ENCODE results near the gene TFAP2A. TPM values are rescaled to one million over a fixed set of nuclear protein-coding genes. Genes with fewer than 3 reads are reported as not detected.

The TFAP2A gene
- total RNA-seq, 1 donor from 2014 or later: 2.1 TPM

DNA sequence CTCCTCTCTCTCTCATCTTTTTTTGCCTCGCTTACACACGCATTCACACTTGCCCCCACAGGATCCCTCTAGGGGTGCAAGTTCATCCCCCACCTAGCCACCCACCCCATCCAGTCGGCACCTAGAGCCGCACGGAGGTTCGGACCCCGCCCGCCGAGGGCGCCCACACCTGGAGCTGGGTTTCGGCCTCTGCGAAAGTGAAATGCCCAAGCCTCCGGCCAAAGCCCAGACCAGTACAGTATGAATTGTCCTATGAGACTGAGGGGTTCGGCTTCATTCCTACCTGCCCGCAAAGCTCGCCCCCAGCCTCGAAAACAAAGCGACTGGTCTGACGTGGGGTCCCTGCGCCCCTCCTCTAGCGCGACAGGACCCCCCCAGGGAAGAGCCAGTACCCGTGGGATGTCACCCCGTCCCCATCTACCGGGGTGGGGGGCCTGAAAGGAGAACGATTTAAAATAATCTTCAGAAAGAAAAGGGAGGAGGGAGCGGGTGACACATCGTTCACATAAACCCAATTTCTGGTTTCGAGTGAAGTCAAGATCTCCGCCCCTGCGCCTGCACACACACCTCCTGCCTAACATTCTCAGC is 1.5 kb downstream of the TFAP2A start:
- DNase-seq (ENCODE audit: low read depth, low spot score): no peak

DNA sequence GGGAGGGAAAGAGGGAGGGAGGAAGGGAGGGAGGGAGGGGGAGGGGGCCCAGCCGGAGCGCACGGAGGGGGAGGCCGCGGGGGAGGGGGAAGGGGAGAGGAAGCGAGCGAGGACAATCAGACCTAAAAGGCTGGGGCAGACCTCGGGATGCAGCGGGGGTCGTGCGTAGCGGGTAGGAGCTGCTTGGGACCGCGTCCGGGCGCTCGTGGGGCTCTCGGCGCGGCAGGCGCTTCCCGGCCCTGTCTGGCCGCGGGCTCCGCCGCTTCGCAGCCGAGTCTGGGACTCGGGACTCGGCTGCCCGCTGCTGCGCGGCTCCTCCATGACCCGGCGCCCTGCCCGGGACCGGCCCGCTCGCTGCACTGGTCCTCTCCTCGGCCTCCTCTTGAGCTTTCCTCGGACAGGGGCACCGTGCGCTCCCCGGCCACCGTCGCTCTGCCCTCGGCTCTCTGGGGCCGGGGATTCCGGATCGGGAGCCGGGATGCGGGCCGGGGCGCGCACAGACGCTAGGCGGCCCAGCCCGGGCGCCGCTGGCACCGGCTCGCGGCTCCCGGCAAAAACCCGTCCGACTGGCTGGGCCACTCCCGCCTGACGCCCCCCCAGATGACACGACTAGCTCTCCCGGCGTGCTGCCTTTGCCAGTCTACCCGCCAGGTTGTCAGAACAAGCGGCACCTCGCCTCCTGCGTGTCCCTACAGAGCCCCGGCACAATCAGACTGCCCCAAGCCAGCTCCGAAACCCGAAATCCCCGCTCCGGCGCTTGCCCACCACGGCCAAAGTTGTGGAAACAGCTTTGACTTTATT is 2.2 kb downstream of the TFAP2A start:
- DNase-seq (ENCODE audit: low read depth, low spot score): no peak

DNA sequence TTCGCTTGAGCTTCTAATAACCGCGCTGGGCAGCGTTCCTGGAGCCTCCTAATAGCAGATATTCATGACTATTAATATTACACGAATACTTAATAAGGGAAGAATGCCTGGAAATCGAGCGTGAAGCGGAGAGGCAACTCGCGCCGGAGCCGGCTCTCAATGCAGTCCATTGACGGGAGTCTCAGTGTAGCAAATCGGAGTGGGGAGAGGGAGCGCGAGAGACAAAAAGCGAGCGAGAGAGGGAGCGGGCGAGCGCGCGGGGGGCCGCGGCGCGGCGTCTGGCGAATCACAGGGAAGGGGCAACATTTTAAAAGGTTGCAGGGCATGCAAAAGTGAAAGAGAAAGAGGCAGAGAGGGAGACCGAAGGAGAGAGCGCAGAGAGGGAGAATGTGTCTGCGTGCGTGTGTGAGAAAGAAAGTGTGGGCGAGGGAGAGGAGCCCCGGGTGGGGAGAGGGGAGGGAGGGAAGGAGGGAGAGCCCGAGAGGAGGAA is 2.9 kb downstream of the TFAP2A start:
- DNase-seq (ENCODE audit: low read depth, low spot score): peak; percentile 56

DNA sequence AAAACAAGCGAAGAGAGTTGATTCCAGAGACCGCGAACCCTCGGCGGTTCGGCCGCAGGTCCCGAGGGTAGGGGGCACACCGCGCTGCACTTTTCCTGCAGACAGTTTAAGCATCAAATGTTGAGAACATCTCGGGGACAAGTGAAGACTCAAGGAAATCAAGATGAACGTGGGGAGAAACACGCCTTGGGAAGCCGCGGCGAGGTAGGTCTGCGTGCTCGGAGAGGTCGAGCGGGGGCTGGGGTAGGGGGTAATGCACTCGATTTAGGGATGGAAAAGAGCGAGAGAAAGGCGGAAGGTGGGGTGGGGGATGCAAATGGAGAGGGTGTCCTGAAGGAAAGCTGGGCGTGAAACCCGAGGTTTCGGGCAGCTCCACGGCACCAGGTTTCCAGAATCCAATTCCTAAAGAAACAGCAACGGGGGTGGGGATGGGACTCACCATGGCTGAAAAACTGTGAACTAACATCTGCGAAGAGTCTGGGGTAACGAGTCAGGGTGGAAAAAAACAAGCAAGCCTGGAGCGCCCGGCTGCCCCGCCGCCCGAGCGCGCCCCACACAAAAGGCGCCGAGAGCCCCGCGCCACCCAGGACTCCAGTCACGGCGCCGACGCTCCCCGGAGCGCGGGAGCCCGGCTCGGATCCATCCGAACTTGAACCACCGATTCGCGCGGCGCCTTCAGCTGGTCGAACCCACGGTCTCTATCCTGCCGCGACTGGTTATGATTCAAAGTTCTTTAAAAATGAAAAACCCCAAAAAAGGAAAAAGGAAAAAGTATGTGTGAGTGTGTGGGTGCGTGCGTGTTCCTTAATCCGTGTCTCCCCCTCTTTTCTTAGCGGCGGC is 3.5 kb downstream of the TFAP2A start:
- DNase-seq (ENCODE audit: low read depth, low spot score): no peak

DNA sequence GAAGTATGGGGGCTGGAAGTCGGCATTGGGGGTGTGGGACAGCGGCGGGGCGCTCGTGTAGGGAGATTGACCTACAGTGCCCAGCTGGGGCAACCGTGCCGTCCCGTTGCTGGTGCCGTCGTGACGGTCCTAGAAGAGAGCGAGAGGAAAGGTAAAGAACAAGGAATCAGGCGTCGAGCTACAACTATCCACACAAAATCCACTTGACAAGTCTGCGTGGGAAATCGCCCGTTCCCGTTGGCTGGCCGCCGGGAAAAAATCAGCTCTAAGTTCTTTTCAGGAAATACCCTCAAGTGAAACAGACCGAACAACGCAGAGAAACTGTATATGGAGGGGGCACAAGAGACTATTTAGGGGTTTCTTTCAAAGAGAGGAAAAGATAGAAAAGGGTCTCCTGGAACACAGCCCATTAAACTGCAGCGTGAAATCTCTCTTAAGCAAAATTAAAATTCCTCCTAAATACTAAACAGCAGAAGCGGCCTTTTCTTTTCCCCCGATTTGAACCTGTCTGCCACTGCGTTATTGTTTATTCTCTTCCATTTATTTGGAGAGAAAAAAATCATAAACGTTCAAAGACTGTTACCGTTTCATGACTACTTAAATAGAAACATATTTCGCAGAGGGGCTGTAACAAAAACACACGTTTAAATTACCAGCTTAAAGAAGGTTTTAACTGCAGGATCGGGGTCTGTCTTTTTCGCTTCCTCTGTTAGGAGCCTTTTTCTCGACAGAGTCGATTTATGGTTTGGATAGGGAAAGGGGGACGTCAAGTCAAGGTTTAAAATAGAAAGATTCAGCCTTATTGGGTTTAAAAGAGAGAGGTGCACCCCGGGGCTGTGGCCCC is 4.4 kb downstream of the TFAP2A start:
- DNase-seq (ENCODE audit: low read depth, low spot score): no peak

DNA sequence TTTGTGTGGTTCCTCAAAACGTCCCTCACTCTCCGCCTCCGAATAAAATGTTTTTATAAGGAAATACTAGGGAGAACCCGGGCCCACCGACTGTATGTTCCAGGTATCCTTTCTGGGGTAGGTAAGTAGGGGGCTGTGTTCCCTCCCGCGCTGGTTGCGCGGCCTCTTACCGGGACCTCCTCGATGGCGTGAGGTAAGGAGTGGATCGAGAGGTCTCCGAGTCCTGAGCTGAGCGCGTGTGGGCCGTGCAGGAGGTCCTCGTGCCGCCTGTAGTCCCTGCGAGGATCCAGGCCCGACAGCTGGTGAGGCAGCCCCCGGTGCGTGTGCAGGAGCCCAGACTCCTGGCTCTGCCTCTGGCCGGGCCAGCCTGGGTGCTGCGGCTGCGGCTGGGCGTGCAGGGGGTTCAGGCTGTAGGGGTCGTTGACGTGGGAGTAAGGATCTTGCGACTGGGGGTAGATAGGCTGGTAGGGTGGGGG is 5.1 kb downstream of the TFAP2A start:
- no peak for DNase-seq (ENCODE audit: low read depth, low spot score)

DNA sequence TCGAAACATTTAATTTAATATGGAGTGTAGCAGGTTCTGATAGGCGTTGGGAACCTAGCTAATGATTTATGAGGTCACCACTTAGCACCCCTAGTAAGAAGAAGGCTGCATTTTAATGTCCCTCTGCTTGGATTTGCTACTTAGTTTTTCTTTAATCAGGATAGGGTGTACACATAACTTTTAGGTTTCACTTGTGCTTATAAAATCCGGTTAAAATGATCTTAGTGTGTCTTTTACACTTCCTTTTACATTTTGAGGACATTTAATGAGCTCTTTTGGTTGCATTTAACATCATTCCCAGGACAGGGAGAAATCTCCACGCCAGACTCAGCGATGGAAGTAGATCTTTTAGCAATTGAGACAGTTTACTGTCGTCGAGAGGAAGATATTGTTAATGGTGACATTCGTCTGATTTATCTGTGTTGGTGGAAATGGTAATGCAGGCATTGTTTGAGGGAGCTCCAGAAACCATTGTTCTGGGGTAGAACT is 5.6 kb downstream of the TFAP2A start:
- DNase-seq (ENCODE audit: low read depth, low spot score): no peak

DNA sequence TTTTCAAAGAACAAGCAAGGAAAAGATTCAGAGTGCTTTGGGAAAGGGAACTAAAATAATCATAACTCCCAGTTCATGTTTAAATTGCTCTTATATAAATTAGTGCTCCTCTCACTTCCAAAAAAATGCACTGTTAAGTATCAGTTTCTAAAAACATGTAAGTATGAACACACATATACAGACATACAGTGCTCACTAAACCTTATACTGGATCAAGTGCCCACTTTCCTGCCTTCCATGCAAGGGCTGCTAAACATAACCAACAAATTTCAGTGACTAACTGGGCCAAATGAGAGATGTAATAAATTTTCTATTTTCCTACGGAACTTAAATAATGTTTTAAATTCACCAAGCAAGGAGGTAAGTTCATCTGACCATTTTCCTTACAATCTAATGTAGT is 6.4 kb downstream of the TFAP2A start:
- DNase-seq (ENCODE audit: low read depth, low spot score): no peak

DNA sequence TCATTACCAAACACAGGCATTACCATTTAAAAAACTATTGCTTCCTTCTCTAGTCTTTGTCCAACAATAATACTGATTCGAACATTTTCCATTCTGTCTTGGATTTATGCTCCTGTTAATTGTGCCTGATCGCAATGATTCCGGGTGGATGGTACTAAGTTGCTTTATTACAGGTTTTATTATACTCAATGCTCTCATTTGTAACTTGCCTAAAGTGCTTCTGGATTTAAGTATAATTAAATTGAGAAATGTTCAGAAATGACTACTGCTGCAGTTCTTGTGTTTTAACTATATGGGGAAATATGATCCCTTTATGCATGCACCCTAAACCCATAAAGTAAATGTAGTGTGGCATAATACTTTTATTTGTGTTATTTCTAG is 7.2 kb downstream of the TFAP2A start:
- DNase-seq (ENCODE audit: low read depth, low spot score): no peak

DNA sequence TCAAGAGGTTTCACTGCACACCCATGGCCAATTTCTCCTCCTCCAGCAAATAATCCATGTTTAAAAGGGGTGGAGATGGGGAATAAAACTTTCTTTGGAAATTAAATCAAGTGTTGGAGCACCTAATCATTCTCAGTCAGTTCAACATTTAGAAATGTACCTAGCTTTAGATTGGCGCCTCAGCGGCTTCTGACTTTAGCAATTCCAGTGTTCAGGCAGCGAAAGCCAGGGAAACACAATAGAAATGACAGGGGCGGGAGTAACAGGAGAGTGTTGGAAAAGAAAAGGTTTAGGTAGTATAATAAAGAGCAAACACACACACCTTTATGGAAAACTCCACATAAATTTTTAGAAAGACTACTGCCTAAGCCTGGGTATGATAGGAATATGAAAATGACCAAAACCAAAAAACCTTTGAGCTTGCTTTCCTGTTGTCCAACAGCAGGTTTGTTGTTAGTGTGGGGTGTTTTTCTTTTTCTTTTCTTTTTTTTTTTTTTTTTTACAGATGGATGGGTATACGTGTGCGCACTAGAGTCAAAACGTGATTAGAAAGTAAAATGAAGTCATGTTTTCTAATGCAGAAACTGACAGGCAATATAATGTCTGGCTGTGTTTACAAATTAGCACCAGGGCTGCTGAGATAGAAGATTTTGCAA is 7.7 kb downstream of the TFAP2A start:
- DNase-seq (ENCODE audit: low read depth, low spot score): no peak

DNA sequence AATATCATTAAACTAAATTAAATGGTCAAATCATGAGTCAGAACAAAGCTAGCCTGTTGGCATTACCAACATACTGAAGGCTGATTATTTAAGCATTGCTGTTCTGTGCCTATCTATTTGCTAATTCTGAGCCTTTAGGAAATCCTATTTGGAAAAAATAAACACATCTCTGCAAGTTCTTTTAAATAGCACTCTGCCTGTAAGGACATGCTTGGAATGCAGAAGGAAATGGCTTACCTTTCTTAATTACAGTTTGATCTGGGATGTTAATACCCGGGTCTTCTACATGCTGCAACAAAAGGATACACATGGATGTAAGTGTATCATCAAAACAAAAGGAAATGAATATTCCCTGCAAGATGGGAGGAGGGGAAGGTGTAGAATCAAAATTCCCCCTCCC is 8.3 kb downstream of the TFAP2A start:
- no peak for DNase-seq (ENCODE audit: low read depth, low spot score)

DNA sequence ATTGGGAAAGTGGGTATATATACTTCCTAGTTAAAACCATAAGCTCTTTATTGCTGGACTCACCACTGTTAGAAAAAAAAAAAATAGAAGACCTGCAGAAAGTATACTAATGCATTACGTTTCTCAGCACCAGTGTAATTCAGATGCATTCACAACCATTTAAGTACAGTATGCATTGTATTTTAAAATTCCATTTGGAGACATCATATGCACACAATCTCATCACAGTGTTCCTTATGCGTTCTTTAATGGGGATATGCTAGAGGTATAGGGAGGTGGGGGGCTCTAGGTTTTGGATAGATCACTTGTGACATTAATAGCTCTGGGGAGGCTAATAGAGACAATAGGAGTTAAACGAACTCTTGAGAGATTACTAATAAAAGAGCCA is 9.4 kb downstream of the TFAP2A start:
- DNase-seq (ENCODE audit: low read depth, low spot score): no peak

DNA sequence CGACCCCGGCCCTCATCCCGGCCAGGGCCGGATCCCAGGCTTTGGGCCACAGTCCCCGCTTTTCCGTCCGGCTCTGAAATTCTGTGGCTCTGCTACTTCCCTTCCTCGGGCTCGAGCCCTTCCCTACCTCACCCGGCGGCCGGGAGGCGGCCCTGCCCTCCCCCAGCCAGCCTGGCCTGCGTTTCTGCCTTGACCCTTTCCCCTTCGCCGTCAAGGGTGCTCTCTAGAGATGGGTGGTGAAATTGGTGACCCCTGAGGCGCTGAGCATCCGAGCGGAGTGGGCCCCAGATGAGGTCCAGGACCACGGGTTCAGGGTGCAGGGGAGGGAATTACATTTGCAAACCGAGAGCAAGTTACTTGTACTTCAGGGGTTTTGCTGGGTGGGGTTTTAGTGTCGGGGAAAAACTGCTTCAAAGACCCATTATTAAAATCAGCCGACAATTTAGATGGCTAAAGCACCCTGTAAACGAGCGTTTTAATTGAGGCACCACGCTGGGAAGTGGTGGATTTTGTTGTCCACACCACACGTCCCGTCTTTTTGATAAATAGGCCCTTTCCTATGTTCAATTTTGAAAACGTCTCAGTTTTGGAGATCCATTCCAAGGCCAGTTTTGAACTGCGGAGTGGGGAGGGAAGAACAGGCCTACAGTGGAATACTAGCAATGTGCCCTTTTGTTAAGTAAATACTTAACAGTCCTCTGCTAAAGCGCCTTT is 9.9 kb downstream of the TFAP2A start:
- no peak for DNase-seq (ENCODE audit: low read depth, low spot score)

DNA sequence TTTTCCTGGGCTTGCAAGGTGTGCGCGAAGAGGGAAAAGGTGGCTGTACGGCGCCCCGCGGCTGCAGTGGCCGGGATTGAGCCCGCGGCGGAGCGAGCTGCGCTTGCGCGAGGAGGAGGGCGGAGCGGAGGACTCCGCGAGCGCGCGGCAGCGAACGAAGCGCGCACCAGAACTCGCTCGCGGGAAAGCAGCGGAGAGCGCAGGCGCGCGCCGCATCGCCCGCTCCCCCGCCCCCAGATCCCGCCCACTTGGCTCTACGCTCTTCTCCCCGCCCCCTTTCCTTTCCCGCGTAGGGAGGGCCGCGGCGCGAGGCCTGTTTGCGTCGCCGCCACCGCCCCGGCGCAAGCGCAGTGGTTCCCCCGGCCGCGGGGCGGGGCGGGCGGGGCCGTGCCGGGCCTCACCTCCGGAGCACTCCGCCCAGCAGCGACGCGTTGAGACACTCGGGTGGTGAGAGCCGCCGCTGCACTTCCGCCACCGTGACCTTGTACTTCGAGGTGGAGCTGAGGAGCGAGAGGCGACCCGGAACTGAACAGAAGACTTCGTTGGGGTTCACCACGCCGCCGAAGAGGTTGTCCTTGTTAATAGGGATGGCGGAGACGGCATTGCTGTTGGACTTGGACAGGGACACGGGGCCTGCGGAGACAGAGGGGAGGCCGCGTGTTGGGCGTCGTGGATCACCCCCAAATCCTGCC is 10.6 kb downstream of the TFAP2A start:
- DNase-seq (ENCODE audit: low read depth, low spot score): peak; percentile 75

DNA sequence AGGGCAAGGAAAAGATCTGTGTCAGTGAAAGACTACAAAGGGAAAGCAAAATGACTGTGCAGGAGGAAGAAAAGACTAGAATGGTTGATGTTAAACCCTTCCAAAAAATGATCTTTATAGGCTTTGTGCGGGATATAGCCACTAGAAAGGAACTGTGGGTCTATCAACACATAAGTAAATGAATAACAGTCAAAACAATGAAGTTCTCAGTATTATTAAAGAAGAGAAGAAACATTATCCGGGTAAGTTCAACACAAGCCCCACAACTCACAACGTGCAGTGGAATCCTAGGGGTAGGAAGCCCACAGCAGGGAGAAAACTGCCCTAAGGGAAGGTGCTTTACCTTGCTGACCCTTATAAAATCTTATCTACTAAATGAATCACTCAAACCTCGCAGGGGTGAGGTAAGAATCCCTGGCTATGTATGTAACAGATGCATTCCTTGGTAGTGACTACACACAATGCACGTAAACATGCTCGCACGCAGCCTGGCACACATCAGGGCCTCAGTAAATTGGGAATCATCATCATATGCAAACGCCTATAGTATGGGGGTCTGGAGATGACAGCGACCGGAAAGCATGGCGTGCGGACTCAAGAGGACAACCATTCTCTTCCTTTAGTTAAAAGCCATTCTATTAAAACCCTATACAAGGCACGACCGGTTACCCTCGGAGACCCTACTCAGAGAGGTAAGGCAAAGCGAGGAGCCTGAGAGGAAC is 11.3 kb downstream of the TFAP2A start:
- DNase-seq (ENCODE audit: low read depth, low spot score): no peak

DNA sequence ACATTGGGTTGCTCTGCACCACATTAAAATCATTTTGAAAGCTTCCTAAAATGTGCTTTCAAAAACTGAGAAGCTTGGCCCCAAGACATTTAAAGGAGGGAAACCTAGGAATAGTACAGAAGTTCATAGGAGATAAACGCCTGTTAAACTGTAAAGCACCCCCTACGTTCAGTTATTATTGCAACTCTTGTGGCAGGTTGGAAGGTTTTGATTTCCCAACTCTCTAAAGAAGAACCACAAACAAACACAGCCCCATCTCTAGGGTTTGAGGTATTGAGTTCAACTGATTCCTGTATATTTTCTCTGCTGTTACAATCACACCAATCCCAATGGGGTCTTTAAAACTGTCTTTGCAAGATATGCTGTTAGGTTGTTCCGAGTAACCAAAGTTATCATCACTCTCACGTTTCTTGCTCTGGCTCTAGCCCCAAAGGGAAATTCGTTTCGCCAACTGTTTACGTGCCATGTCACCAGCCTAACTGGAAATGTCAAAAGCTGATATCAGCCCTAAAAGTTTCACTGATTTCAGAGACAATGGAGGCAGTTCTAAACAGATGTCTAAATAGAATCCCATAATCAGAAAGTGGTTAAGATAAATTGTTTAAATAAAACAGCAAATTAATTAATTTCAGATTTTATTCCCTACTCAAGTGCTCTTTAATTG is 12.1 kb downstream of the TFAP2A start:
- no peak for DNase-seq (ENCODE audit: low read depth, low spot score)

DNA sequence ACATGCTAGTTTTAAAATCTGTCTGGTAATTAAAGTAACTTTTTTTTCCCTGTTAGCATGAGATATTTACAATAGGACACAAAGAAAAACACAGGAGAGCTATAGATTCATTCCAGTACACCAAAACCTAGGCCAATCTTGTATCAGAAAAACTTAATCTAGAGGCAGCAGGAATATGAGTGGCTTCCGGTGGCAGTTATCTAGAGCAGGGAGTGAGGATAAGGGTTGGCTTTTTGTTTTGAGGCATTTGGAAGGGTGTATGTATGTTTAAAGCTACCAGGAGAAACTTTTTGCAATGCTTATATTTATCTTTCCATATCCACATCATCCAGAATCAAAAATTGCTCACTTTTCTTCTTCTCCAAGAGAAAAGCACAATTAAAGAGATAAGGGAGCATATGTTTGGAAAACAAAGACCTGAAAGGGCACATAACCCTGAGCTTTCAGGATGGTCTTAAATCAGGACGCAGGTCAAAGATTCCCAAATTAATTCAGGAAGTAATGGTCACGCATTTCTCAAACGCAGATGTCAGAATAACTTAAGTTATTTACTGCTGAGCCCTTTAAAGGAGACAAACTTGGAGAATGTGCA is 13.1 kb downstream of the TFAP2A start:
- DNase-seq (ENCODE audit: low read depth, low spot score): no peak
